ENCODE measurements around the gene PARP3.
"Not testable (repeated sequence)": the region's sequence is repeated elsewhere in the genome, so short reads cannot be mapped to it uniquely, and the experiment has no call there.

Gene PARP3

GRCh38 chr3:51990501-51990971, 48.4 kb downstream of the PARP3 start:
- not testable (repeated sequence) for H3K4me3 ChIP-seq (ENCODE audit: low read depth, low read length); H3K27me3 ChIP-seq (ENCODE audit: control insufficient read depth, insufficient read depth, low read length); H3K9ac ChIP-seq (ENCODE audit: low read depth, low read length); H3K9me3 ChIP-seq (ENCODE audit: control insufficient read depth, insufficient read depth, low read length)
- Histone ChIP-seq H3K4me1 (ENCODE audit: control insufficient read depth, insufficient read depth, low read length) (peaks cover 11% of the 10 kb centered on the region), H3K27ac (ENCODE audit: low read depth, low read length) (peak overlapping the region; percentile 42), H3K36me3 (ENCODE audit: control insufficient read depth, insufficient read depth, low read length) (peaks cover 38% of the 10 kb centered on the region)

GRCh38 chr3:51992017-51992682, 50.0 kb downstream of the PARP3 start:
- peak overlapping the region; percentile 48 for H3K27ac ChIP-seq (ENCODE audit: low read depth, low read length)
- H3K36me3 ChIP-seq (ENCODE audit: control insufficient read depth, insufficient read depth, low read length): peaks cover 38% of the 10 kb centered on the region

GRCh38 chr3:51993657-51994056, 51.5 kb downstream of the PARP3 start:
- H3K4me1 ChIP-seq (ENCODE audit: control insufficient read depth, insufficient read depth, low read length): peaks cover 17% of the 10 kb centered on the region
- H3K27me3 ChIP-seq (ENCODE audit: control insufficient read depth, insufficient read depth, low read length); H3K4me3 ChIP-seq (ENCODE audit: low read depth, low read length); H3K9me3 ChIP-seq (ENCODE audit: control insufficient read depth, insufficient read depth, low read length); H3K9ac ChIP-seq (ENCODE audit: low read depth, low read length): not testable (repeated sequence)
- peaks cover 38% of the 10 kb centered on the region for H3K36me3 ChIP-seq (ENCODE audit: control insufficient read depth, insufficient read depth, low read length)
- H3K27ac ChIP-seq (ENCODE audit: low read depth, low read length): peak overlapping the region; percentile 93

More at GRCh38 chr3:51992017-51992682, 50.0 kb downstream of the PARP3 start:
- H3K9me3 ChIP-seq (ENCODE audit: control insufficient read depth, insufficient read depth, low read length): no peaks in the 10 kb centered on the region
- H3K27me3 ChIP-seq (ENCODE audit: control insufficient read depth, insufficient read depth, low read length): no peaks in the 10 kb centered on the region
- H3K9ac ChIP-seq (ENCODE audit: low read depth, low read length): no peak overlapping the region
- H3K4me1 ChIP-seq (ENCODE audit: control insufficient read depth, insufficient read depth, low read length): peaks cover 11% of the 10 kb centered on the region
- no peak overlapping the region for H3K4me3 ChIP-seq (ENCODE audit: low read depth, low read length)

GRCh38 chr3:51994530-51994929, 52.4 kb downstream of the PARP3 start:
- H3K9ac ChIP-seq (ENCODE audit: low read depth, low read length): peak overlapping the region; percentile 98; the same call in 1 of the 2 replicates
- peaks cover 17% of the 10 kb centered on the region for H3K4me1 ChIP-seq (ENCODE audit: control insufficient read depth, insufficient read depth, low read length)
- peak overlapping the region; percentile 93 for H3K4me3 ChIP-seq (ENCODE audit: low read depth, low read length)
- H3K27me3 ChIP-seq (ENCODE audit: control insufficient read depth, insufficient read depth, low read length): no peaks in the 10 kb centered on the region
- peak overlapping the region; percentile 93 for H3K27ac ChIP-seq (ENCODE audit: low read depth, low read length)
- peaks cover 35% of the 10 kb centered on the region for H3K36me3 ChIP-seq (ENCODE audit: control insufficient read depth, insufficient read depth, low read length)
- no peaks in the 10 kb centered on the region for H3K9me3 ChIP-seq (ENCODE audit: control insufficient read depth, insufficient read depth, low read length)

- Histone ChIP-seq H3K9ac (ENCODE audit: low read depth, low read length) (peak within 1 kb of the TSS; percentile 98), H3K27ac (ENCODE audit: low read depth, low read length) (peak within 1 kb of the TSS; percentile 93)
Measured at GRCh38 chr3:51995346-51996163, 53.4 kb downstream of the PARP3 start, which contains the start of gene RPL29. TSS of gene RPL29 (minus strand) at chr3:51995895. CDS start at chr3:51995461, 434 bp downstream.

GRCh38 chr3:51997172-51997571, 55.0 kb downstream of the PARP3 start:
- Histone ChIP-seq H3K4me3 (ENCODE audit: low read depth, low read length) (no peak overlapping the region), H3K9ac (ENCODE audit: low read depth, low read length) (no peak overlapping the region), H3K27ac (ENCODE audit: low read depth, low read length) (no peak overlapping the region), H3K27me3 (ENCODE audit: control insufficient read depth, insufficient read depth, low read length) (no peaks in the 10 kb centered on the region), H3K9me3 (ENCODE audit: control insufficient read depth, insufficient read depth, low read length) (no peaks in the 10 kb centered on the region), H3K36me3 (ENCODE audit: control insufficient read depth, insufficient read depth, low read length) (peaks cover 29% of the 10 kb centered on the region), H3K4me1 (ENCODE audit: control insufficient read depth, insufficient read depth, low read length) (peaks cover 17% of the 10 kb centered on the region)

More at GRCh38 chr3:51995346-51996163, 53.4 kb downstream of the PARP3 start, which contains the start of gene RPL29:
- peaks cover 35% of the 10 kb centered on the region for H3K36me3 ChIP-seq (ENCODE audit: control insufficient read depth, insufficient read depth, low read length)
- H3K4me3 ChIP-seq (ENCODE audit: low read depth, low read length): peak within 1 kb of the TSS; percentile 93
- no peaks in the 10 kb centered on the region for H3K27me3 ChIP-seq (ENCODE audit: control insufficient read depth, insufficient read depth, low read length)
- no peaks in the 10 kb centered on the region for H3K9me3 ChIP-seq (ENCODE audit: control insufficient read depth, insufficient read depth, low read length)
- H3K4me1 ChIP-seq (ENCODE audit: control insufficient read depth, insufficient read depth, low read length): peaks cover 17% of the 10 kb centered on the region

GRCh38 chr3:51997935-51998596, 55.9 kb downstream of the PARP3 start:
- no peak overlapping the region for H3K9ac ChIP-seq (ENCODE audit: low read depth, low read length)
- H3K4me3 ChIP-seq (ENCODE audit: low read depth, low read length): no peak overlapping the region
- H3K36me3 ChIP-seq (ENCODE audit: control insufficient read depth, insufficient read depth, low read length): peaks cover 20% of the 10 kb centered on the region
- no peak overlapping the region for H3K27ac ChIP-seq (ENCODE audit: low read depth, low read length)
- no peaks in the 10 kb centered on the region for H3K27me3 ChIP-seq (ENCODE audit: control insufficient read depth, insufficient read depth, low read length)
- peaks cover 23% of the 10 kb centered on the region for H3K4me1 ChIP-seq (ENCODE audit: control insufficient read depth, insufficient read depth, low read length)
- no peaks in the 10 kb centered on the region for H3K9me3 ChIP-seq (ENCODE audit: control insufficient read depth, insufficient read depth, low read length)
